C4-2B (cell line): ENCODE results near the gene HRG.

Source experiments
- ZFX ChIP-seq: fragments of 450-650 bp; IDR thresholded peaks from 2 replicates; pipeline ENCODE4 v1.6.1; 2017
- TF ChIP-seq, protein P1 (sequence below): fragments of 450-650 bp; conservative IDR thresholded peaks from 2 replicates; pipeline ENCODE4 v1.5.1; 2017; ENCODE audit warnings: mild to moderate bottlenecking

- TF ChIP-seq, protein P1, sequence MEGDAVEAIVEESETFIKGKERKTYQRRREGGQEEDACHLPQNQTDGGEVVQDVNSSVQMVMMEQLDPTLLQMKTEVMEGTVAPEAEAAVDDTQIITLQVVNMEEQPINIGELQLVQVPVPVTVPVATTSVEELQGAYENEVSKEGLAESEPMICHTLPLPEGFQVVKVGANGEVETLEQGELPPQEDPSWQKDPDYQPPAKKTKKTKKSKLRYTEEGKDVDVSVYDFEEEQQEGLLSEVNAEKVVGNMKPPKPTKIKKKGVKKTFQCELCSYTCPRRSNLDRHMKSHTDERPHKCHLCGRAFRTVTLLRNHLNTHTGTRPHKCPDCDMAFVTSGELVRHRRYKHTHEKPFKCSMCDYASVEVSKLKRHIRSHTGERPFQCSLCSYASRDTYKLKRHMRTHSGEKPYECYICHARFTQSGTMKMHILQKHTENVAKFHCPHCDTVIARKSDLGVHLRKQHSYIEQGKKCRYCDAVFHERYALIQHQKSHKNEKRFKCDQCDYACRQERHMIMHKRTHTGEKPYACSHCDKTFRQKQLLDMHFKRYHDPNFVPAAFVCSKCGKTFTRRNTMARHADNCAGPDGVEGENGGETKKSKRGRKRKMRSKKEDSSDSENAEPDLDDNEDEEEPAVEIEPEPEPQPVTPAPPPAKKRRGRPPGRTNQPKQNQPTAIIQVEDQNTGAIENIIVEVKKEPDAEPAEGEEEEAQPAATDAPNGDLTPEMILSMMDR = no peak
- no peak for TF ChIP-seq ZFX
Measured at GRCh38 chr3:186653080-186653707, 12.6 kb upstream of the HRG start.
